Activated CD4-positive, CD25-positive, alpha-beta regulatory T cell (primary cell): ENCODE measurements around the gene AMELX.

Experiments
- DNase-seq, 4 experiments: peaks; one replicate each; lab custom pipeline; 2025; lab: John Stamatoyannopoulos, UW

The AMELX gene

GRCh38 chrX:11309220-11309619, 16.0 kb downstream of the AMELX start:
- DNase-seq: no peak

GRCh38 chrX:11311706-11312105, 18.5 kb downstream of the AMELX start:
- no peak for DNase-seq

- DNase-seq: no peak
These were observed 26.8 kb downstream of the AMELX start for GRCh38 chrX:11319806-11320520.

GRCh38 chrX:11321986-11322385, 28.8 kb downstream of the AMELX start:
- DNase-seq: no peak

- DNase-seq: no peak
These were observed 34.9 kb downstream of the AMELX start for GRCh38 chrX:11328134-11328533.

GRCh38 chrX:11329021-11329420, 35.8 kb downstream of the AMELX start:
- DNase-seq: no peak

GRCh38 chrX:11331788-11332187, 38.6 kb downstream of the AMELX start:
- no peak for DNase-seq

GRCh38 chrX:11334165-11334564, 41.0 kb downstream of the AMELX start:
- DNase-seq: no peak

GRCh38 chrX:11336201-11336600, 43.0 kb downstream of the AMELX start:
- DNase-seq: no peak

GRCh38 chrX:11337292-11338009, 44.2 kb downstream of the AMELX start:
- DNase-seq: no peak

- no peak for DNase-seq
These were observed 48.3 kb downstream of the AMELX start for GRCh38 chrX:11341274-11342201.

- no peak for DNase-seq
These were observed 49.5 kb downstream of the AMELX start for GRCh38 chrX:11342673-11343072.

- no peak for DNase-seq
These were observed 53.0 kb downstream of the AMELX start for GRCh38 chrX:11346121-11346682.

- DNase-seq: no peak
These were observed 54.1 kb downstream of the AMELX start for GRCh38 chrX:11347300-11347699.

GRCh38 chrX:11349020-11349419, 55.8 kb downstream of the AMELX start:
- DNase-seq: no peak

GRCh38 chrX:11349661-11350337, 56.6 kb downstream of the AMELX start:
- no peak for DNase-seq
